ENCODE results near the gene TNRC18. TPM values are rescaled to one million over a fixed set of nuclear protein-coding genes. Genes with fewer than 3 reads are reported as not detected.

The TNRC18 gene
- total RNA-seq, 1 donor from 2014 or later: 38.4 TPM

- DNase-seq (ENCODE audit: low read depth): no peak
- no peak for TF ChIP-seq CTCF (IDR thresholded peaks at IDR 0.05; ENCODE audit: insufficient read depth, low read length, poor library complexity, severe bottlenecking)
- no peaks in the 10 kb centered on the region for H3K36me3 ChIP-seq (ENCODE audit: control insufficient read depth, insufficient read depth, low read length)
- H3K4me3 ChIP-seq (ENCODE audit: low read depth, low read length): no peak overlapping the region
- H3K27me3 ChIP-seq (ENCODE audit: control insufficient read depth, insufficient read depth, low read length): no peaks in the 10 kb centered on the region
These were observed 71.1 kb downstream of the TNRC18 start for GRCh38 chr7:5352440-5353010.

- no peak for TF ChIP-seq CTCF (IDR thresholded peaks at IDR 0.05; ENCODE audit: insufficient read depth, low read length, poor library complexity, severe bottlenecking)
- no peaks in the 10 kb centered on the region for H3K36me3 ChIP-seq (ENCODE audit: control insufficient read depth, insufficient read depth, low read length)
- no peak overlapping the region for H3K4me3 ChIP-seq (ENCODE audit: low read depth, low read length)
- H3K27me3 ChIP-seq (ENCODE audit: control insufficient read depth, insufficient read depth, low read length): no peaks in the 10 kb centered on the region
- DNase-seq (ENCODE audit: low read depth): no peak
These were observed 71.9 kb downstream of the TNRC18 start for GRCh38 chr7:5351507-5352265.

GRCh38 chr7:5350600-5351385 lies 72.8 kb downstream of the TNRC18 start:
- no peaks in the 10 kb centered on the region for H3K27me3 ChIP-seq (ENCODE audit: control insufficient read depth, insufficient read depth, low read length)
- no peak for TF ChIP-seq CTCF (IDR thresholded peaks at IDR 0.05; ENCODE audit: insufficient read depth, low read length, poor library complexity, severe bottlenecking)
- H3K4me3 ChIP-seq (ENCODE audit: low read depth, low read length): no peak overlapping the region
- H3K36me3 ChIP-seq (ENCODE audit: control insufficient read depth, insufficient read depth, low read length): no peaks in the 10 kb centered on the region
- DNase-seq (ENCODE audit: low read depth): no peak

- no peak for TF ChIP-seq CTCF (IDR thresholded peaks at IDR 0.05; ENCODE audit: insufficient read depth, low read length, poor library complexity, severe bottlenecking)
- Histone ChIP-seq H3K36me3 (ENCODE audit: control insufficient read depth, insufficient read depth, low read length) (no peaks in the 10 kb centered on the region), H3K4me3 (ENCODE audit: low read depth, low read length) (no peak overlapping the region)
These were observed 73.5 kb downstream of the TNRC18 start for GRCh38 chr7:5350174-5350463.

GRCh38 chr7:5349437-5350173 lies 74.0 kb downstream of the TNRC18 start:
- Histone ChIP-seq H3K36me3 (ENCODE audit: control insufficient read depth, insufficient read depth, low read length) (peaks cover 2% of the 10 kb centered on the region), H3K27me3 (ENCODE audit: control insufficient read depth, insufficient read depth, low read length) (no peaks in the 10 kb centered on the region), H3K4me3 (ENCODE audit: low read depth, low read length) (no peak overlapping the region)
- TF ChIP-seq CTCF (IDR thresholded peaks at IDR 0.05; ENCODE audit: insufficient read depth, low read length, poor library complexity, severe bottlenecking): no peak
- no peak for DNase-seq (ENCODE audit: low read depth)

More at GRCh38 chr7:5350174-5350463, 73.5 kb downstream of the TNRC18 start:
- no peaks in the 10 kb centered on the region for H3K27me3 ChIP-seq (ENCODE audit: control insufficient read depth, insufficient read depth, low read length)
- no peak for DNase-seq (ENCODE audit: low read depth)

Data from kidney epithelial cell (primary cell).